ENCODE data around the gene EPB41.
"Not testable (repeated sequence)": the region's sequence is repeated elsewhere in the genome, so short reads cannot be mapped to it uniquely, and the experiment has no call there.

EPB41 gene

GRCh38 chr1:29144178-29144577 is 229.8 kb downstream of the EPB41 start:
- DNase-seq = no peak

- no peak for DNase-seq
Measured at GRCh38 chr1:29145739-29146437, 231.5 kb downstream of the EPB41 start.

GRCh38 chr1:29148656-29149491 is 234.5 kb downstream of the EPB41 start:
- no peak for DNase-seq

GRCh38 chr1:29150346-29150745 is 236.0 kb downstream of the EPB41 start:
- DNase-seq = not testable (repeated sequence)

- no peak for DNase-seq
Measured at GRCh38 chr1:29152046-29152805, 237.9 kb downstream of the EPB41 start.

GRCh38 chr1:29156543-29157268 is 242.3 kb downstream of the EPB41 start:
- DNase-seq = no peak

- no peak for DNase-seq
Measured at GRCh38 chr1:29157269-29157601, 242.9 kb downstream of the EPB41 start.

- no peak for DNase-seq
Measured at GRCh38 chr1:29159773-29160172, 245.4 kb downstream of the EPB41 start.

GRCh38 chr1:29162025-29162424 is 247.7 kb downstream of the EPB41 start:
- no peak for DNase-seq

GRCh38 chr1:29162476-29163138 is 248.2 kb downstream of the EPB41 start:
- no peak for DNase-seq

- DNase-seq = no peak
Measured at GRCh38 chr1:29164588-29164987, 250.2 kb downstream of the EPB41 start.

GRCh38 chr1:29166291-29166878 is 252.0 kb downstream of the EPB41 start:
- no peak for DNase-seq

- no peak for DNase-seq
Measured at GRCh38 chr1:29167904-29168303, 253.5 kb downstream of the EPB41 start.

Measured in SW 1271 (cell line).